H1 (cell line): Measurements from ENCODE around the gene ATP2B3. TPM values are rescaled to one million over a fixed set of nuclear protein-coding genes. Genes with fewer than 3 reads are reported as not detected.

Experiments used
- CTCF ChIA-PET: fragments of 300-600 bp; sonication (Branson Sonifier 250); formaldehyde crosslinking; loops from one replicate; lab custom pipeline; 2021; ENCODE audit not compliant: partially characterized antibody; lab: Charles Lee
- POLR2A ChIA-PET: fragments of 300-600 bp; sonication (Branson Sonifier 250); formaldehyde crosslinking; loops from one replicate; lab custom pipeline; 2021; ENCODE audit warnings: inconsistent platforms; ENCODE audit not compliant: partially characterized antibody; lab: Charles Lee
- DNase-seq, 2 experiments: peaks; one replicate each; pipeline versions ENCODE4 v3.0.0 to v3.0.0-alpha.2; 2010 to 2022; ENCODE audit warnings: low spot score in 2 of 2, low read depth in 1 of 2, mixed read lengths in 1 of 2
- FAIRE-seq: peaks from 2 replicates; lab custom pipeline; 2011; peaks lifted over from hg19 to GRCh38; lab: Jason Lieb, UNC
- H2AFZ ChIP-seq: 2 replicates; pipeline ENCODE4 v1.8.1; 2012; ENCODE audit warnings: low read length, inconsistent platforms
- H2AK5ac ChIP-seq: 2 replicates; pipeline ENCODE4 v1.6.1; 2013; ENCODE audit warnings: low read depth, low read length
- H2BK120ac ChIP-seq: replicated peaks from 2 replicates; pipeline ENCODE3; 2013; ENCODE audit warnings: low read depth, low read length, inconsistent platforms
- H2BK12ac ChIP-seq: 2 replicates; pipeline ENCODE4 v1.6.1; 2013; ENCODE audit warnings: low read depth, low read length
- H2BK15ac ChIP-seq: 2 replicates; pipeline ENCODE4 v1.6.1; 2013; ENCODE audit warnings: low read length
- H2BK20ac ChIP-seq: 2 replicates; pipeline ENCODE4 v1.6.1; 2013; ENCODE audit warnings: low read length
- H2BK5ac ChIP-seq: 2 replicates; pipeline ENCODE4 v1.6.1; 2013; ENCODE audit warnings: low read depth, low read length
- H3K14ac ChIP-seq: 2 replicates; pipeline ENCODE4 v1.6.1; 2013; ENCODE audit warnings: inconsistent platforms; ENCODE audit not compliant: insufficient read length
- H3K18ac ChIP-seq: 2 replicates; pipeline ENCODE4 v1.6.1; 2013; ENCODE audit warnings: low read length; ENCODE audit errors: extremely low read depth
- H3K23ac ChIP-seq: 2 replicates; pipeline ENCODE4 v1.6.1; 2013; ENCODE audit warnings: inconsistent platforms; ENCODE audit not compliant: insufficient read length
- H3K23me2 ChIP-seq: 2 replicates; pipeline ENCODE4 v1.6.1; 2013; ENCODE audit warnings: low read depth, low read length
- H3K27ac ChIP-seq: 2 replicates; pipeline ENCODE4 v1.6.1; 2011; ENCODE audit warnings: low read depth, low read length, inconsistent platforms
- H3K27me3 ChIP-seq, 4 experiments: replicated peaks in 1 of 4; 1 replicate in 1 of 4; 2 replicates in 3 of 4; pipeline versions ENCODE4 v1.6.1 to v1.8.1; 2011 to 2013; ENCODE audit warnings: low read length in 3 of 4, mild to moderate bottlenecking in 3 of 4, inconsistent platforms in 2 of 4, mixed read lengths in 2 of 4, moderate library complexity in 1 of 4; ENCODE audit not compliant: control insufficient read depth in 3 of 4, insufficient read depth in 3 of 4; ENCODE audit errors: extremely low read depth in 1 of 4
- H3K36me3 ChIP-seq, 4 experiments: 2 replicates each; pipeline versions ENCODE4 v1.6.1 to v1.8.1; 2011 to 2013; ENCODE audit warnings: mild to moderate bottlenecking in 4 of 4, low read length in 3 of 4, moderate library complexity in 2 of 4, control low read depth in 1 of 4, inconsistent platforms in 1 of 4; ENCODE audit not compliant: insufficient read depth in 4 of 4, control insufficient read depth in 2 of 4
- H3K4ac ChIP-seq: replicated peaks from 2 replicates; pipeline ENCODE3; 2013; ENCODE audit warnings: low read length, low read depth, mixed read lengths, inconsistent platforms; ENCODE audit not compliant: insufficient read length
- H3K4me1 ChIP-seq, 4 experiments: replicated peaks in 1 of 4; 1 replicate in 1 of 4; 2 replicates in 3 of 4; pipeline versions ENCODE4 v1.6.1 to v1.8.1; 2011 to 2013; ENCODE audit warnings: low read length in 3 of 4, inconsistent platforms in 2 of 4, mixed read lengths in 1 of 4; ENCODE audit not compliant: insufficient read depth in 4 of 4, control insufficient read depth in 3 of 4
- H3K4me2 ChIP-seq, 2 experiments: 2 replicates each; pipeline versions ENCODE4 v1.6.1 to v1.8.1; 2011 to 2013; ENCODE audit warnings: low read depth in 2 of 2, low read length in 2 of 2, control low read depth in 1 of 2, inconsistent platforms in 1 of 2, mild to moderate bottlenecking in 1 of 2; ENCODE audit not compliant: insufficient read depth in 1 of 2
- H3K4me3 ChIP-seq, 4 experiments: fragments of 200-600, 300-600 bp in 1 of 4; sonication (generic), shearing (Covaris generic), sonication (Bioruptor Twin) in 1 of 4; 2 replicates each; pipeline versions ENCODE4 v1.5.1 to v1.8.1; 2011 to 2016; ENCODE audit warnings: low read length in 4 of 4, low read depth in 3 of 4, control low read depth in 2 of 4, inconsistent platforms in 2 of 4, mild to moderate bottlenecking in 2 of 4, mixed read lengths in 1 of 4, moderate library complexity in 1 of 4; ENCODE audit not compliant: insufficient read depth in 2 of 4; ENCODE audit errors: extremely low read depth in 1 of 4
- H3K56ac ChIP-seq: replicated peaks from 2 replicates; pipeline ENCODE3; 2013; ENCODE audit warnings: low read depth, mild to moderate bottlenecking, mixed read lengths, low read length, inconsistent platforms; ENCODE audit not compliant: insufficient read length
- H3K79me1 ChIP-seq: 2 replicates; pipeline ENCODE4 v1.6.1; 2013; ENCODE audit warnings: low read depth, low read length, control low read depth
- H3K79me2 ChIP-seq, 2 experiments: 2 replicates each; pipeline versions ENCODE4 v1.6.1 to v1.8.1; 2012 to 2013; ENCODE audit warnings: low read length in 2 of 2, mild to moderate bottlenecking in 2 of 2, inconsistent platforms in 1 of 2; ENCODE audit not compliant: insufficient read depth in 2 of 2, control insufficient read depth in 1 of 2
- H3K9ac ChIP-seq, 4 experiments: replicated peaks in 1 of 4; 1 replicate in 1 of 4; 2 replicates in 3 of 4; pipeline versions ENCODE4 v1.6.1 to v1.8.1; 2011 to 2013; ENCODE audit warnings: low read depth in 3 of 4, low read length in 3 of 4, control low read depth in 2 of 4, mild to moderate bottlenecking in 2 of 4, moderate library complexity in 2 of 4, inconsistent platforms in 1 of 4; ENCODE audit errors: extremely low read depth in 1 of 4
- H3K9me3 ChIP-seq, 2 experiments: 2 replicates each; pipeline versions ENCODE4 v1.6.1 to v1.8.1; 2012 to 2013; ENCODE audit warnings: mild to moderate bottlenecking in 2 of 2, moderate library complexity in 2 of 2, control low read depth in 1 of 2, inconsistent platforms in 1 of 2, low read depth in 1 of 2, low read length in 1 of 2, mixed read lengths in 1 of 2; ENCODE audit not compliant: insufficient read depth in 2 of 2
- H4K20me1 ChIP-seq, 2 experiments: replicated peaks in 1 of 2; 2 replicates each; pipeline versions ENCODE3 to v1.8.1; 2011 to 2013; ENCODE audit warnings: inconsistent platforms in 2 of 2, low read length in 2 of 2, mild to moderate bottlenecking in 1 of 2; ENCODE audit not compliant: insufficient read depth in 2 of 2, control insufficient read depth in 1 of 2
- H4K5ac ChIP-seq: 2 replicates; pipeline ENCODE4 v1.6.1; 2013; ENCODE audit warnings: low read length, low read depth, mixed read lengths, inconsistent platforms; ENCODE audit not compliant: insufficient read length
- H4K8ac ChIP-seq: 2 replicates; pipeline ENCODE4 v1.8.0; 2013; ENCODE audit warnings: mild to moderate bottlenecking, moderate library complexity, low read length, inconsistent platforms; ENCODE audit not compliant: insufficient read depth; ENCODE audit errors: extremely low read depth
- H4K91ac ChIP-seq: replicated peaks from 2 replicates; pipeline ENCODE3; 2013; ENCODE audit warnings: low read length, mixed read lengths, inconsistent platforms; ENCODE audit not compliant: insufficient read length
- WGBS, 2 experiments: shearing (Covaris generic) in 1 of 2; methylation state at CpG; one replicate each; pipeline versions ENCODE4 v1.1.6 to v1.1.7; 2013 to 2015; ENCODE audit warnings: low lambda C conversion rate in 2 of 2, mixed read lengths in 2 of 2, inconsistent platforms in 1 of 2, low coverage in 1 of 2, missing lambda C conversion rate in 1 of 2; ENCODE audit not compliant: insufficient replicate concordance in 2 of 2, insufficient coverage in 1 of 2, insufficient read length in 1 of 2; ENCODE audit errors: extremely low coverage in 1 of 2, missing lambda C conversion rate in 1 of 2; 5-methylcytosine and 5-hydroxymethylcytosine counted together
- polyA plus RNA-seq, 7 experiments: library from polyadenylated mRNA; depleted of rRNA in 3 of 7; stranded (reverse) in 5 of 7; unstranded in 2 of 7; fragments of >200 nt in 5 of 7; fragments of 200-250 nt in 2 of 7; gene quantifications; 1 replicate in 5 of 7; 2 replicates in 1 of 7; 4 replicates in 1 of 7; pipeline versions ENCODE4 v1.2.1 to v1.2.3, GENCODE V29; 2011 to 2013; ENCODE audit warnings: missing spikeins in 2 of 7, mixed read lengths in 2 of 7
- total RNA-seq: library from RNA; stranded (reverse); fragmentation: NEBNext Ultra II Directional; extraction: Animal tissue kit (Norgen Biotek cat#: 25700); gene quantifications from 2 replicates; pipeline ENCODE4 v1.2.1, GENCODE V29; 2021

ATP2B3 gene
- total and polyA plus RNA-seq, 2 of the 8 experiments (the other 6 are each of a cell fraction or from before 2014, with no cell fraction given), result 0.14 to 0.19 TPM

- Histone ChIP-seq H2BK5ac (no peak overlapping the region), H3K27me3 (peaks cover 19 to 31% (median 29%) of the 10 kb centered on the region in 4 experiments), H3K18ac (no peak overlapping the region), H2BK12ac (no peak overlapping the region; the same call in 1 of the 2 replicates), H3K9me3 (no peaks in the 10 kb centered on the region), H3K23me2 (peaks cover 12% of the 10 kb centered on the region; the same call in 1 of the 2 replicates), H3K56ac (no peak overlapping the region), H3K4me3 (no peak overlapping the region), H3K79me1 (no peaks in the 10 kb centered on the region), H4K20me1 (peaks cover 0 to 8% of the 10 kb centered on the region in 2 experiments), H4K8ac (no peak overlapping the region), H3K27ac (no peak overlapping the region), H2BK15ac (no peak overlapping the region), H3K4me1 (no peaks in the 10 kb centered on the region), H3K4me2 (no peak overlapping the region), H2BK120ac (no peak overlapping the region), H4K5ac (no peak overlapping the region), H3K14ac (no peak overlapping the region), H3K36me3 (no peaks in the 10 kb centered on the region), H3K23ac (no peak overlapping the region), H4K91ac (no peak overlapping the region), H3K79me2 (no peaks in the 10 kb centered on the region), H3K4ac (no peak overlapping the region), H2AFZ (no peak overlapping the region), H3K9ac (no peak overlapping the region), H2AK5ac (no peak overlapping the region), H2BK20ac (no peak overlapping the region)
- 96% methylated on average over 4 of the region's 9 CpGs; no CpG with 5 or more reads in 1 of the 2 experiments for WGBS, 2 experiments
- CTCF ChIA-PET, result interaction anchor here (1.0 to 2.9 kb wide), 5 partner anchors 9 to 39 kb away, joined by 3 to 9 read pairs (median 3); no protein-coding TSS in a partner anchor
- no peak for FAIRE-seq
- POLR2A ChIA-PET, result interaction anchor here (1.4 kb wide), 1 partner anchor 9 kb away, joined by 3 read pairs; no protein-coding TSS in a partner anchor
- DNase-seq, result no peak
Observed at GRCh38 chrX:153516073-153516472, 1.4 kb upstream of the ATP2B3 start.
